ENCODE measurements around the gene SPATA32. TPM values are rescaled to one million over a fixed set of nuclear protein-coding genes. Genes with fewer than 3 reads are reported as not detected.

Gene SPATA32
- total RNA-seq, 1 experiment from 2014 or later = not detected

- H3K36me3 Mint-ChIP-seq (ENCODE audit: insufficient read depth, unreplicated experiment) = peaks cover 55% of the 10 kb centered on the region
- CTCF ChIA-PET = interaction anchor here (0.5 to 5.9 kb wide), 3 partner anchors 13 to 163 kb away, joined by 4 to 23 read pairs (median 5); no protein-coding TSS in a partner anchor
- H3K27me3 Mint-ChIP-seq (ENCODE audit: insufficient read depth, unreplicated experiment) = no peaks in the 10 kb centered on the region
- TF ChIP-seq CTCF (IDR thresholded peaks at IDR 0.05; ENCODE audit: unreplicated experiment) = no peak
- POLR2A ChIA-PET = no interaction called here
- intact Hi-C loops (cut with micrococcal nuclease) = no loop called here
- no TSS peak for BruUV-seq (replicated peaks)
- no peak overlapping the region for H3K27ac Mint-ChIP-seq (ENCODE audit: low read depth, unreplicated experiment)
- DNase-seq (ENCODE audit: unreplicated experiment) = no peak
- no peak overlapping the region for H3K4me3 Mint-ChIP-seq (ENCODE audit: unreplicated experiment)
- H3K9me3 Mint-ChIP-seq (ENCODE audit: unreplicated experiment) = no peaks in the 10 kb centered on the region
- no peaks in the 10 kb centered on the region for H3K4me1 Mint-ChIP-seq (ENCODE audit: insufficient read depth, unreplicated experiment)
Observed at GRCh38 chr17:45264430-45264829, 2.5 kb upstream of the SPATA32 start.

GRCh38 chr17:45263477-45263860 is 1.6 kb upstream of the SPATA32 start:
- H3K4me3 Mint-ChIP-seq (ENCODE audit: unreplicated experiment) = no peak overlapping the region
- no peaks in the 10 kb centered on the region for H3K9me3 Mint-ChIP-seq (ENCODE audit: unreplicated experiment)
- TF ChIP-seq CTCF (IDR thresholded peaks at IDR 0.05; ENCODE audit: unreplicated experiment) = no peak
- H3K27ac Mint-ChIP-seq (ENCODE audit: low read depth, unreplicated experiment) = no peak overlapping the region
- no peaks in the 10 kb centered on the region for H3K27me3 Mint-ChIP-seq (ENCODE audit: insufficient read depth, unreplicated experiment)
- BruUV-seq (replicated peaks) = no TSS peak
- H3K36me3 Mint-ChIP-seq (ENCODE audit: insufficient read depth, unreplicated experiment) = peaks cover 46% of the 10 kb centered on the region
- intact Hi-C loops (cut with micrococcal nuclease) = no loop called here
- no peaks in the 10 kb centered on the region for H3K4me1 Mint-ChIP-seq (ENCODE audit: insufficient read depth, unreplicated experiment)
- ChIA-PET POLR2A (interaction anchor here (0.8 kb wide), 1 partner anchor 15 kb away, joined by 3 read pairs; no protein-coding TSS in a partner anchor), CTCF (interaction anchor here (0.5 to 1.5 kb wide), 4 partner anchors 14 to 131 kb away, joined by 3 to 7 read pairs (median 3); partner anchors contain the start of gene PLCD3)
- DNase-seq (ENCODE audit: unreplicated experiment) = no peak

- Mint-ChIP-seq H3K9me3 (ENCODE audit: unreplicated experiment) (no peaks in the 10 kb centered on the region), H3K27ac (ENCODE audit: low read depth, unreplicated experiment) (no peak overlapping the region), H3K4me1 (ENCODE audit: insufficient read depth, unreplicated experiment) (no peaks in the 10 kb centered on the region), H3K36me3 (ENCODE audit: insufficient read depth, unreplicated experiment) (peaks cover 42% of the 10 kb centered on the region), H3K4me3 (ENCODE audit: unreplicated experiment) (no peak overlapping the region), H3K27me3 (ENCODE audit: insufficient read depth, unreplicated experiment) (no peaks in the 10 kb centered on the region)
- intact Hi-C loops (cut with micrococcal nuclease) = no loop called here
- no peak for TF ChIP-seq CTCF (IDR thresholded peaks at IDR 0.05; ENCODE audit: unreplicated experiment)
- DNase-seq (ENCODE audit: unreplicated experiment) = no peak
- CTCF ChIA-PET = interaction anchor here (0.5 to 1.5 kb wide), 6 partner anchors 14 to 132 kb away, joined by 3 to 7 read pairs (median 3); partner anchors contain the start of gene PLCD3
- no TSS peak for BruUV-seq (replicated peaks)
- POLR2A ChIA-PET = interaction anchor here (0.8 kb wide), 1 partner anchor 14 kb away, joined by 3 read pairs; no protein-coding TSS in a partner anchor
Observed at GRCh38 chr17:45262516-45263476, 902 bp upstream of the SPATA32 start.

GRCh38 chr17:45260204-45260783 is 1.6 kb downstream of the SPATA32 start:
- H3K9me3 Mint-ChIP-seq (ENCODE audit: unreplicated experiment) = no peaks in the 10 kb centered on the region
- intact Hi-C loops (cut with micrococcal nuclease) = no loop called here
- DNase-seq (ENCODE audit: unreplicated experiment) = no peak
- H3K4me3 Mint-ChIP-seq (ENCODE audit: unreplicated experiment) = no peak overlapping the region
- H3K27me3 Mint-ChIP-seq (ENCODE audit: insufficient read depth, unreplicated experiment) = no peaks in the 10 kb centered on the region
- POLR2A ChIA-PET = interaction anchor here (0.8 to 1.5 kb wide), 2 partner anchors 57 to 125 kb away, joined by 4 read pairs; partner anchors contain the start of gene MAP3K14
- H3K36me3 Mint-ChIP-seq (ENCODE audit: insufficient read depth, unreplicated experiment) = peaks cover 27% of the 10 kb centered on the region
- BruUV-seq (replicated peaks) = no TSS peak
- CTCF ChIA-PET = interaction anchor here (0.6 to 1.0 kb wide), 3 partner anchors 17 to 128 kb away, joined by 3 read pairs; no protein-coding TSS in a partner anchor
- H3K4me1 Mint-ChIP-seq (ENCODE audit: insufficient read depth, unreplicated experiment) = no peaks in the 10 kb centered on the region
- TF ChIP-seq CTCF (IDR thresholded peaks at IDR 0.05; ENCODE audit: unreplicated experiment) = no peak
- no peak overlapping the region for H3K27ac Mint-ChIP-seq (ENCODE audit: low read depth, unreplicated experiment)

Data from MCF 10A (cell line).